NCI-H146 treated with DMSO at 0.1 percent for 48 hours (cell line): ENCODE results near the gene OR2H2.

ENCODE experiments used
- DNase-seq: peaks from one replicate; lab custom pipeline; 2025; ENCODE audit not compliant: unreplicated experiment; lab: John Stamatoyannopoulos, UW

OR2H2 gene

GRCh38 chr6:29591677-29592076 is 6.8 kb downstream of the OR2H2 start:
- no peak for DNase-seq

- DNase-seq: no peak
These were observed 8.4 kb downstream of the OR2H2 start for GRCh38 chr6:29593199-29593855.

GRCh38 chr6:29596381-29596900 is 11.5 kb downstream of the OR2H2 start:
- DNase-seq: no peak

GRCh38 chr6:29597184-29597583 is 12.3 kb downstream of the OR2H2 start:
- DNase-seq: no peak

GRCh38 chr6:29598172-29598747 is 13.3 kb downstream of the OR2H2 start:
- no peak for DNase-seq

- no peak for DNase-seq
These were observed 17.8 kb downstream of the OR2H2 start for GRCh38 chr6:29602564-29603361.

- no peak for DNase-seq
These were observed 18.5 kb downstream of the OR2H2 start for GRCh38 chr6:29603456-29603855.

- DNase-seq: no peak
These were observed 19.0 kb downstream of the OR2H2 start for GRCh38 chr6:29603930-29604329.

GRCh38 chr6:29608131-29608530 is 23.2 kb downstream of the OR2H2 start:
- DNase-seq: no peak

- no peak for DNase-seq
These were observed 25.6 kb downstream of the OR2H2 start for GRCh38 chr6:29610540-29610939.

GRCh38 chr6:29611426-29611825 is 26.5 kb downstream of the OR2H2 start:
- no peak for DNase-seq

GRCh38 chr6:29617782-29618554 is 33.0 kb downstream of the OR2H2 start:
- DNase-seq: no peak

- no peak for DNase-seq
These were observed 34.7 kb downstream of the OR2H2 start for GRCh38 chr6:29619578-29620160.

GRCh38 chr6:29620630-29621029 is 35.7 kb downstream of the OR2H2 start:
- DNase-seq: no peak

- DNase-seq: peak; percentile 81
These were observed 39.6 kb downstream of the OR2H2 start for GRCh38 chr6:29624520-29624961.

GRCh38 chr6:29625337-29625930 is 40.5 kb downstream of the OR2H2 start:
- DNase-seq: no peak

GRCh38 chr6:29626948-29627754 is 42.2 kb downstream of the OR2H2 start:
- no peak for DNase-seq

GRCh38 chr6:29627755-29628418 is 43.0 kb downstream of the OR2H2 start:
- peak; percentile 57 for DNase-seq
